Anterior cingulate cortex (tissue), 58 donors: ENCODE data around the gene NECAB3.
"Not testable (repeated sequence)": the region's sequence is repeated elsewhere in the genome, so short reads cannot be mapped to it uniquely, and the experiment has no call there.

Experiments
- DNase-seq, 58 donors: peaks; one replicate each; lab custom pipeline; 2025; lab: John Stamatoyannopoulos, UW

The NECAB3 gene

DNA sequence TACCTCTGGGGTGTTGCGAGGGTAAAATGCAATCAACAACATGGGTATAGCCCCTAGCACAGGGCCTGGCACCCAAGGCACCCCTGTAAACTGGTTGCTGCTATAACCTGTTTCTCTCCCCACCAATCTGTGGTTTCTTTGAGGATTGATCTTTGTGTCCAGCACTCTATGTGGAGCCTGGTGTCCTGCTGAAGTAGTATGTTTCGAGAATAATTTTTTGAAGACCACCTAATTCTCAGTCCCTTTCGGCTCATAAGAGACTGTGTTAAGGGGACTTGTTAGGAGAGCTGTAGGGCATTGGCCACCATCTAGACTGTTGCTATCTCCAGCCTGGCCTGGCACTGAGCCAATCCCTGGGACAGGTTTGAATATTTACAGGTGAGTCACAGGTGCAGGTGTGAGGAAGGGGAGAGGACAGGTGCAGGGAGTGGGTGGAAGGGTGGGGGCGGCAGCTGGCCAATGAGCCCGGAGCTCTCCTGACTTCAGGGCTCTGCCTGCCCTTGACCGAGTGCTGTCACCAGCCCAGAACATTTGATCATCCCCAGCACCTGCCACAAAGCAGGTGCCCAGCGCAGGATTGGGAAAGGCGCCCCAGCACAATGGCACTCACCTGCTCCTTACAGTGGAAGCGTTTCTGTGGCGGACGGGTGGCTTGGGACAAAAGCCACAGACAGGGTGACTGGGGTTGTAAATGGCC lies 20.2 kb downstream of the NECAB3 start:
- peak in 4 of 58 donors; percentile 13 to 31 (median 19) for DNase-seq

DNA sequence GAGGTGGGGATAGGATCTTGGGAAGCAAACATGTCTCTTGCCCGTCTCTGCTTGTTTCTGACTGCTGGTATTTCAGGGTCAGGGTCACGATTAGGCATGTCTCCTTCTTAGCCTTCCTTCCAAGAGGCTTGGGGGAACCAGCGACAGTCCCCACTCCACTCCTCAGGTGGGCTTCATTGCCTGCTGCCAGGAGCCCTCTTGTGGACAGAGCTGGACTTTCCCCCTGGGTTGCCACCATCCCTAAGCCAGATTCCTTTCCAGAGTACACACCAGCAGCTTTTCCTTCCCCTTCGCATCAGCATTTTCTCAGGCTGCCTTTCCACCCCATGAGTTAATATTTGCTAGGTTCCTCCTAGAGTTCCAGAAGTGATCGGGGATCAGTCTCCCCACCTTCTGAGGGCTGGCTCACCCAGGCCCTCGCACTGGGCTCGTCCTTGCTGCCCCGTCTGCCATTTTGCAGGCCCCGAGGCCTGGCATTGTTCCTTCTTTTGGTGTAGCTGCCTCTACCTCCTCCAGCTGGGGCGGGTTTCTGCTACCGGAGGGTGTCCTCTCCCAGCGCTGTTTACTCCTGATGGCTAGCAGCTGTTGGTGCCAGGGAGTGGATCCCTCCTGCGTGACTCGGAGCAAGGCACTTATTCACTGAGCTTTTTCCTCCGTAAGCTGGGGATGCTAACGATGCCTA lies 20.9 kb downstream of the NECAB3 start:
- peak in 49 of 58 donors; percentile 22 to 72 (median 48) for DNase-seq

DNA sequence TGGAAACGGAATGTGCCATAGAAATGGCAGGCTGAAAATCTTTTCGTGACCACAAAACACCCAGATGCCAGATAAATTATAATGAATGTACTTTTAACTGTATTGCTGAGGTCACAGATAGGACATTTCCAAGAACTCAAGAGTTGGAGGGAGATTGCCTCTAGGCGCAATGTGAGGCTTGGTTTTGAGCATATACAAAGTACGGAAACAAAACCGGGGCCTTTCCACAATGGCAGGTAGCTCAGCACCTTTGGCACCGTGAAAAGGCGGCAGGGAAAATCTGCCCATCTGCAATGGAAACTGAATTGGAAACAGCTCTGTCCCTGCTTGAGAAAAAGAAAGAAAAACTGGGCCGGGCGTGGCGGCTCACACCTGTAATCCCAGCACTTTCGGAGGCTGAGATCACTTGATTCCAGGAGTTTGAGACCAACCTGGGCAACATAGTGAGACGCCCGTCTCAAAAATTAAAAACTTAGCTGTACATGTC lies 22.6 kb downstream of the NECAB3 start:
- DNase-seq = no peak

DNA sequence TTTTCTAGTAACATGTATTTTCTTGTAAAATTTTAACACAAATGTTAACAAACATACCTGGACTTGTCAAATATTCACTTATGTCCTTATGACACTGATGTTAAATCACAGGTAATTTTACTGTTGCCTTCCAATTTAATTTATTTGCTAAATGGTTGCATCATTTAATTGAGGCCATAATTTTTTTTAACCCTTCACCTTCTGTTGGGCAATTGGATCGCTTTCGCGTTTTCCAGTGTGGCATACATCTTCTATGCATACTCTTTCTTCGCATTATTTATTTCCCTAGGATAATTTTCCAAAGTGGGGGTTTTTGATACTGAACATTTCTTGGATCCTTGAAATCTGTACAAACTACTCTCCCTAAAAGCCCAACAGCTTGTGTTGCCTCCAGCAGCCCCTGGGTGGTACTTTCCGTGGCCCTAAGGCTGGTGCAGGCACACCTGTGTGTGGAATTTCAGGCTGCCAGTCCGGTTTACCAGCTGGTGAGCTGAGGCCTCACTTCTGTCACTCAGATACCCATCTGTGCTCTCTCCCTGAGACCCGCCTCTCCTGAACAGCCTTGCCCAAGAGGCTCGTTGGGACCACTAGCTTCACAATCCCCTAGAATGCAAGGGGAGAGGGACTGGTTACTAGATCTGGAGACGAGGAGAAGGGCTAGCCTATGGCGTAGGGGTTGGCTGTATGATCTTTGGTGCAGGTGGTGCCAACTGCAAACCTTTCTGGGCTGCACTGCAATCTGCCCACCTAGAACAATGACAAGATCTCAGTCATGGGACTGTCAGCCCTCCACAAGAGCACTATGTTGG lies 23.3 kb downstream of the NECAB3 start:
- DNase-seq = no peak

DNA sequence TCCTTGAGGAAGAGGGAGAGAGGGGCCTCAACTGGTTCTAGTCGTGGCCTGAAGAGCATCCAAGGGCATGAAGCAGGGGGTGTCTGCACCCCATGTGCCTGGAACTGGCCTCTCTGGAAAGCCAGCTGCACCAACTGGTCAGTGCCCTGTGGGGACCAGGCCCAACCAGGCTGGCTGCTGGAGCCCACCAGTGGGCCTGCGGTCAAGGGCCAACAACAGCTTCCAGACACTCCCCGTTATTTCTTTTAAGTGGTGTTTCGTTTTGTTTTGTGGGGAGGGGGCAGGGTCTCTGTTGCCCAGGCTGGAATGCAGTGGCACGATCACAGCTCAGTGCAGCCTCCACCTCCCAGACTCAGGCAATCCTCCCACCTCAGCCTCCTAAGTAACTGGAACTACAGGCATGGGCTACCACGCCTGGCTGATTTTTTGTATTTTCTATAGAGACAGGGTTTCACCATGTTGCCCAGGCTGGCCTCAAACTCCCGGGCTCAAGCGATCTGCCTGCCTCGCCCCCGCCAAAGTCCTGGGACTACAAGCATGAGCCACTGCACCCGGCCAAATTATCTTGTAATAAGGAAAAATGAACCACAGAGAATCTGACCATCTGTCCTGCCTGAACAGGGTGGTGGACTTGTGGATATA lies 24.0 kb downstream of the NECAB3 start:
- DNase-seq = no peak

DNA sequence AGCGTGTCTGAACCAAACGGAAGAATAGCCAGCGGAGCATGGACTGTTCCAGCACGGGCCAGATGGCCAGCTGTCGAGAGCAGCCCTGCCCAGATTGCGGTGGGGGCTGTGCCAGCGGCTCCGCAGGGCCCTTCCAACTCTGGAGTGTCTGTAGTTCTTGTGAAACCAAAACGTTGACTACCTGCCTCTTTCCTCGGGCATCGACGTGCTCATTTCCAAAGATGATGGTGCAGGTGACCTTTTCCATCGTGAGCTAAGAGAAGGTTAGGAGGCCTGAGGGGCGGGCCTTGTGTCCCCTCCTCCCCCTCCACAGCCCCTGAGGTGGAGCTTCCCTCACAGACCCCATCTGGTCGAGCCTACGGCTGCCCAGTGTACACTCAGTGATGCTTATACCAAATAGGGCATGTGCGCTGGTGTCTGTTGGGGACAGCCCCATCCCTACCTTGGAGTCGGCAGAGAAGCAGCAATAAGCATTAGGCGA lies 25.0 kb downstream of the NECAB3 start:
- DNase-seq = peak in 25 of 58 donors; percentile 21 to 64 (median 43)

DNA sequence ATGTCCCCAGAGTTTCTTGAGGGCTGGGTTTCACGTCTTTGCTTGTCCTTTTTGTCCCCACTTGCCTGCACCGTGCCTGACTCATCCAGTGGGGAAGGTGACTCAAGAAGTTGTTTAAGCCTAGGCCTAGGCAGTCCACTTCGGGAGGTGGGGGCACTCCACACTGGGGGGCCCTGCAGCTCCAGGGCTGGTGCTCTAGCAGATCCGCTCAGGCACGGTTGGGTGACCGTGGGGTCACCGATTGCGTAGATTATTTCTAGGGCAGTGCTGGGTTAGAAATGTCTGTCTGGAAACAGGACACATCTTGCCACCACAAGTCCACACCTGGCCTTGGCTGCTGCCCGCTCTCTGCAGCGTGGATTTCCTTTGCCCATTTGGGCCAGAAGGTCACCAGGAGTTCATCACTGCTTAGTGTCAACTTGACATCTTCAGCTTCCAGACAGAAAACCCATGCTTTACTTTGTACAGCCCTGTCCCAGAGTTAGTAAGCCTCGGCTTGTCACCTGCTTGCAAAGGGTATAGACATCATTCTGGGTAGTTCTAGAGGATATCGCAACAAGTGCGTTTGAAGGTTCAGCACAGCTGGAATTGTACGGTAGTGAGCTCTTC lies 25.7 kb downstream of the NECAB3 start:
- no peak for DNase-seq

DNA sequence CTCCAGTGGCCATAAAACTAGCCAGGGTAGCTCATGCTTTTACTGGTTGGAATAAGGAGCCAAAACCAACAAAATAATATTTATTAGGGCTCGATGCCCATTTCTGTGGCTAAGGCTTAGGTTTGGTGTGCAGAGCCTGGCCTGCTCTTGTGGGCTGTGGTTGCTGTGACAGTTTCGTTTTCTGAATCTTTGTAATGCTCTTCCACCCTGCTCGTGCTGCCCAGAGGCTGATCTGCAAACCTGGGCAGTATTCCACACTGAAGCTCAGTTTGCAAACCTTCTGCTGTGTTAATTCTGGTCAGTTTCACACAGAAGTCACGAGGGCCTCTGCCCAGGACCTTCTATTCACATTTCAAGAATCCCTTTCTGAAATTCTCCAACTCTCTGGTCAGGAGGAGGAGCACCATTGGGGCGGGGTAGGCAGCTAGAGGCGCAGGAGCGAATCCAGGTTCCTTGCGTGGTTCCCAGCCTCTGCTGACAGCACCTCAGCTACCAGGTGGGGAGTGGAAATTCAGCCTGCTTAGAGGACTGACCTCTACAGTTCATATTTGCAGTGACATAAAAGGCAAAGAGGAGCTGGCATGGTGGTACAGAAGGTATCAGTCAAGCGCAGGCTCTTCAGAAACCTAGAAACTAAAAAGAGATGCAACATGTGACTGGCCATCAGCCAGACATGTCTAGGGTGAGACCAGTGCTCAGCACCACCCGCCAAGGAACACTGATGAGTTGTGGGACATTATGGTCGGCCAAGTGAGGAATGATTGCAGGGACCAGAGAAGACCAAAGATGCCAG lies 26.4 kb downstream of the NECAB3 start:
- DNase-seq = no peak

DNA sequence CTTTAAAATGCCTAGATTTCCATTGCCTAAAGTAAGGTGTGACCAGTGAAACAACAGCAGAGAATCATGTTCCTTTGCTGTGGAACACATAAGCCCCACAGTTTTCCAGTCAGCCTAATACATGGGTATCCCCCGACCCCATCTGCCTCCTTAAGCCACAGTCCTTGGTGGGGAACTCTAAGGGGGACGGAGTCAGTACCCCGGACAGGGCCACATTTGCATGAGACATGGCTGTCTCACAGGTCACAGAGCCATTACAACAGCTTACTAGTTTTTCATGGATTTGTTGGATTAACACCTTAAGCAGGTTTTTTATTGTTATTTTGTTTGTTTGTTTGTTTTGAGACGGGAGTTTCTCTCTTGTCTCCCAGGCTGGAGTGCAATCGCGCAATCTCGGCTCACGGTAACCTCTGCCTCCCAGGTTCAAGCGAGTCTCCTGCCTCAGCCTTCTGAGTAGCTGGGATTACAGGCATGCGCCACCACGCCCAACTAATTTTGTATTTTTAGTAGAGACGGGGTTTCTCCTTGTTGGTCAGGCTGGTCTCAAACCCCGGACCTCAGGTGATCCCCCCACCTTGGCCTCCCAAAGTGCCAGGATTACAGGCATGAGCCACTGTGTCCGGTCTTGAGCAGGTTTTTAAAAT lies 27.1 kb downstream of the NECAB3 start:
- not testable (repeated sequence) for DNase-seq

DNA sequence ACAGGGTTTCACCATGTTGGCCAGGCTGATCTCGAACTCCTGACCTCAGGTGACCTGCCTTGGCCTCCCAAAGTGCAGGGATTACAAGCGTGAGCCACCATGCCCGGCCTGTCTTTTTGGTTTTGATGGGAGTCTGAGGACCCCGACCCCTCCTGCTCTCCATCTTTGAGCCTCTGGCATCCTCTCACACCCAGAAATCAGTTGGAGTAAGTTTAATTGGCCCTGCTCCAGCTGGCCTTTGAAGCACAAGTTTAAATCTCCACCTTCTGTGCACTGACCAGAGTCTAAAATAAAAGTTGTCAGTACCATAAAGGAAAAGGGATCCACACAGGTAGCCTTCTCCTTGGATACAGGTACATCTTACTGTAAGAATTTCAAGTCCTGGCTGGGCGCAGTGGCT lies 28.0 kb downstream of the NECAB3 start:
- no peak for DNase-seq

DNA sequence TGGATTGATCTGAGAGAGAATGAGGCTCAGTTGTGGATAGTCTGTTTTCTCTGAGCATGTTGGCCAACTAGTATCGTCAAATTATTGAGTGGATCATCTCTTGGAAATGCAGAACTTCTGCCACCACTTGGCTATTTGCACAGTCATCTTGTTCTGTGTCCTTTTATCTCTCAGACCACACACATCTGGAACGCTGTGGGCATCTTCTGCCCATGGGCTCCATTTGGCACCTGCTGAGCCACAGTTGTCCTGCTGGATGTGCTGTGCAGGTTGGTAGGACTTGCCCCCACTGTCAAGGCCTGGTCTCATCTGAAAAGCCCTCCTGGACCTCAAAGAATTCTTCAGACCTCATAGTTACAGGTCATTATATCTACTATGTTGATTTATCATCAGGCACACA lies 28.8 kb downstream of the NECAB3 start:
- DNase-seq = no peak

DNA sequence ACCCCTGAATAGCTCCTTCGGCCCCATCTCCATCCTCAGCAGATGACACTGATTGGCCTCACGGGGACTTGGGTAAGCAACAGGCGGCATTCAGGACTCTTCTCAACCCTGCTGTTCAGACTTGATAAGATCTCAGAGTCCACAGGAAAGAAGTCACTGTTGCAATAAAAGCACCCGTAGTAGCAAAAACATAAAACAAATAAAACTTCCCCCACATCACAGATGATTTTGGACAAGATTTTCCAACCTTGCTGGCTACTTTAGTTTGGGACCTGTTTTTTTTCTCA lies 29.2 kb downstream of the NECAB3 start:
- no peak for DNase-seq

DNA sequence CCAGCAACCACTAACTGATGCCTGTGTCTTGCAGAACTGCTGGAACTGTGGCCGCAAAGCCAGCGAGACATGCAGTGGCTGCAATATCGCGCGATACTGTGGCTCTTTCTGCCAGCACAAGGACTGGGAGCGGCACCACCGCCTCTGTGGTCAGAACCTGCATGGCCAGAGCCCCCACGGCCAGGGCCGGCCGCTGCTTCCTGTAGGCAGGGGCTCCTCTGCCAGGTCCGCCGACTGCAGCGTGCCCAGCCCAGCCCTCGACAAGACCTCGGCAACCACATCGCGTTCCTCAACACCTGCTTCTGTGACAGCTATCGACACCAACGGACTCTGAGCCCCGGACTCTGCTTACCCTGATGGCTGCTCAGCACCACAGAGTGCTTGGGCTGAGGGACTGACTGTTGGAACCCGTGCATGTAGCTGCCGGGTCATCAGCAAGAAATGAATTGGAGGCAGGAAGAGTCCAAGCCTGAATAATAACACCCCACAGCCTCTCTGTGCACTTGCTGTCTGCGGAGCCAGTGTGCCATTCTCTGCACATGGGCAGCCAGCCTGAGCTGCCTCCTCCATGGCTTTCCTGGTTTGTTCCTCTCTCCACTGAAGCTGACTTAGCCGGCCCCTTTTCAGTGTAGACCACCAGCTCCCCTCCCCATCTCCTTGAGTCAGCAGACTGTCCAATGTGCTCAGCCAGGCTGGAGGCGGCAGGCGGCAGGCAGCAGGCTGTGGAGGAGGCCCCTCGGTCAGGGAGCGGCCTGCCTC lies 29.7 kb downstream of the NECAB3 start:
- no peak for DNase-seq

DNA sequence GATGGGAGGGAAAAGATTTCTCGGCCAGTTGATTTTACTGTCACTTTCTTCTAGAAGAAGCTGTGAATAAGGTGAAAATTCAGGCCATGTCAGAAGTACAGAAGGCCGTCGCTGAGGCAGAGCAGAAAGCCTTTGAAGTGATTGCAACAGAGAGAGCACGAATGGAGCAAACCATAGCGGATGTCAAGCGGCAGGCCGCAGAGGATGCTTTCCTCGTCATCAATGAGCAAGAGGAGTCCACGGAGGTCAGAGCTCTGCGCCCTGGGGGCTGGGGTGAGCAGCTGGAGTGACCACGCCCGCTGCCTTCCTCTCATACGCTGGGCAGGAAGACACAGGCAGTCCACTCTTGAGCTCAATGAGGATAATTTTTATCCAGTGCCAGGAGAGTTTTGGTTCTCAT lies 33.9 kb downstream of the NECAB3 start:
- no peak for DNase-seq

DNA sequence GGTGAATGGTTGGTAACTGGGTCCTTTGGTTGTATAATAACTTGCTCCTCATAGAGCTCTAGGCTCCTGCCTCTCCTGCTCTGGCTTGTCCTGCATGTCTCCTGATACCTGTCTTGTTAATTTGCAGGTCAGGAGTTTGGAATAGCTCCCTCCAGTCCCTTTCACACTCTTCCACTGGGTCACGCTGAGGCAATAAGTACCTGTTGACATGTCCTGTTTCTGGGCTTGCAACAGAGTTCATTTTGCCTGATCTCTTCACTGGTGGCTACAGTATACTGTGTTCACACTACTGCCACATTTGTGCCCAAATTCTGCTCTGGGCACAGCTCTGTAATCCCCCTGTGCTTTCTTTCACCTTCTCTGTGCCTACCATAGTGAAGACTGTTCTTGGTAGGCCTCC lies 37.5 kb downstream of the NECAB3 start:
- DNase-seq = no peak

DNA sequence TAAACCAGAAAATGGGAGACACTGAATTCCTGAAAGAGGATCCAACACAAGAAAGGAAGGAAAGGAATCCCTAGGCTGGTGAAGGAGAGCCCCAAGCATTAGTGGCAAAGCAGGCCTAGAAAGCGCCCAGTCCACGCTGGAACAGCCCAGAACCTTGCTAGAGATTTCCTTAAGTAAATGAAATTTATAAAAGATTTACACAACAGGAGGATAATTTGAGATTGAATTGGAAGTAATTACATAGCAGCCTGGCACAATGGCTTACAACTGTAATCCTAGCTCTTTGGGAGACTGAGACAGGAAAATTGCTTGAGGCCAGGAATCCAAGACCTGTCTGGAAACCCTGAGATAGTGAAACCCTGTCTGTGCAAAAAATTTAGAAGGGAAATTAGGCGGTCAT lies 38.9 kb downstream of the NECAB3 start:
- DNase-seq = no peak

DNA sequence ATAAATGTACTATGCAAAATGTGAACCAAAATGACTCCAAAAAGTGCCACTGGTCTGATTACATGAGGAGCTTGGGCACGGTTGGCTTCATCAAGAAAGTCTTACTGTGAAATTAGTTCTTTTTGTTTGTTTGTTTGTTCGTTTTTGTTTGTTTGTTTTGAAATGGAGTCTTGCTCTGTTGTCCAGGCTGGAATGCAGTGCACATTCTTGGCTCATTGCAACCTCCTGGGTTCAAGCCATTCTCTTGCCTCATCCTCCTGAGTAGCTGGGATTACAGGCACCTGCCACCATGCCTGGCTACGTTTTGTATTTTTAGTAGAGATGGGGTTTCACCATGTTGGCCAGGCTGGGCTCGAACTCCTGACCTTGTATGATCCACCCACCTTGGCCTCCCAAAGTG lies 42.3 kb downstream of the NECAB3 start:
- not testable (repeated sequence) for DNase-seq

DNA sequence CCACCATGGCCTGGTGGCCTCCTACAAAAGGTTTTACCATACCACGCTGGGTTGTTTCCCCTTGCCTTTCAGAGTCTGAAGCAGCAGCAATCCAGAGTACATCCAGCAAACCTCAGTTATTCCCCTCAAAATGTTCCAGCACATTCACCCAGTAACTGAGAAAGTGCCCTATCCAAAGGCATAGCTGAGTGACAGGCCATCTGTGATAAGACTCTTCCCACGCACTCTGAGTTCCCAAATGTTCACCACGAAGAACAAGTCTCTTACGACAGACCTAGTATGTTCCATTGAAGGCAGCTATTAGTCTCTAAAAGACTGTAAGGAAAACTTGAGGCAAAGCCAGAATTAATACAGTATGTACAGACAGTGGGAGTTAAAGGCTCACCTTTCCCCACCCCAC lies 43.7 kb downstream of the NECAB3 start:
- DNase-seq = peak in 6 of 58 donors; percentile 2 to 40 (median 14)
